Right atrium auricular region (tissue), 2 donors: ENCODE measurements around the gene DCAF12. TPM values are rescaled to one million over a fixed set of nuclear protein-coding genes. Genes with fewer than 3 reads are reported as not detected.

Experiments
- DNase-seq: peaks from one replicate; pipeline ENCODE4 v3.0.0-alpha.2; 2019; ENCODE audit warnings: low spot score
- H3K27ac ChIP-seq, 2 donors: fragments of 200-600 bp; sonication (generic); 1 replicate in 1 of 2; 2 replicates in 1 of 2; pipeline ENCODE4 v1.5.1; 2016 to 2019
- H3K27me3 ChIP-seq, 2 donors: fragments of 200-600 bp; sonication (generic); one replicate each; pipeline versions ENCODE4 v1.5.1 to v1.6.0; 2017 to 2019
- H3K36me3 ChIP-seq: fragments of 200-600 bp; sonication (generic); one replicate; pipeline ENCODE4 v1.5.1; 2016
- H3K4me1 ChIP-seq, 2 donors: fragments of 200-600 bp; sonication (generic); one replicate each; pipeline versions ENCODE4 v1.5.1 to v1.6.0; 2017 to 2019
- H3K4me3 ChIP-seq, 2 donors: fragments of 200-600 bp; sonication (generic); 1 replicate in 1 of 2; 2 replicates in 1 of 2; pipeline ENCODE4 v1.5.1; 2017 to 2019; ENCODE audit warnings: mild to moderate bottlenecking in 1 of 2, moderate library complexity in 1 of 2
- H3K9me3 ChIP-seq, 2 donors: fragments of 200-600 bp; sonication (generic); one replicate each; pipeline ENCODE4 v1.5.1; 2019
- total RNA-seq, 2 donors: library from RNA; depleted of rRNA; stranded (reverse); fragments of >200 nt; gene quantifications; one replicate each; pipeline ENCODE4 v1.1.0, GENCODE V29; 2016
- TF ChIP-seq, protein P1 (sequence below), 2 donors: fragments of 200-600 bp; sonication (generic); IDR thresholded peaks; one replicate each; pipeline ENCODE4 v1.5.1; 2019; ENCODE audit warnings: antibody characterized with exemption in 2 of 2

Gene DCAF12
- total RNA-seq, 2 donors from 2014 or later, result 20.4 to 20.6 TPM

GRCh38 chr9:34072868-34073590 lies 53.5 kb downstream of the DCAF12 start:
- no peaks in the 10 kb centered on the region for H3K9me3 ChIP-seq
- no peak for DNase-seq
- TF ChIP-seq, protein P1, sequence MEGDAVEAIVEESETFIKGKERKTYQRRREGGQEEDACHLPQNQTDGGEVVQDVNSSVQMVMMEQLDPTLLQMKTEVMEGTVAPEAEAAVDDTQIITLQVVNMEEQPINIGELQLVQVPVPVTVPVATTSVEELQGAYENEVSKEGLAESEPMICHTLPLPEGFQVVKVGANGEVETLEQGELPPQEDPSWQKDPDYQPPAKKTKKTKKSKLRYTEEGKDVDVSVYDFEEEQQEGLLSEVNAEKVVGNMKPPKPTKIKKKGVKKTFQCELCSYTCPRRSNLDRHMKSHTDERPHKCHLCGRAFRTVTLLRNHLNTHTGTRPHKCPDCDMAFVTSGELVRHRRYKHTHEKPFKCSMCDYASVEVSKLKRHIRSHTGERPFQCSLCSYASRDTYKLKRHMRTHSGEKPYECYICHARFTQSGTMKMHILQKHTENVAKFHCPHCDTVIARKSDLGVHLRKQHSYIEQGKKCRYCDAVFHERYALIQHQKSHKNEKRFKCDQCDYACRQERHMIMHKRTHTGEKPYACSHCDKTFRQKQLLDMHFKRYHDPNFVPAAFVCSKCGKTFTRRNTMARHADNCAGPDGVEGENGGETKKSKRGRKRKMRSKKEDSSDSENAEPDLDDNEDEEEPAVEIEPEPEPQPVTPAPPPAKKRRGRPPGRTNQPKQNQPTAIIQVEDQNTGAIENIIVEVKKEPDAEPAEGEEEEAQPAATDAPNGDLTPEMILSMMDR (IDR thresholded peaks at IDR 0.05), result no peak
- H3K4me1 ChIP-seq, result peaks cover 0 to 6% of the 10 kb centered on the region in 2 donors
- H3K27me3 ChIP-seq, result no peaks in the 10 kb centered on the region
- H3K27ac ChIP-seq, result no peak overlapping the region
- H3K36me3 ChIP-seq, result no peaks in the 10 kb centered on the region
- no peak overlapping the region for H3K4me3 ChIP-seq

DNA sequence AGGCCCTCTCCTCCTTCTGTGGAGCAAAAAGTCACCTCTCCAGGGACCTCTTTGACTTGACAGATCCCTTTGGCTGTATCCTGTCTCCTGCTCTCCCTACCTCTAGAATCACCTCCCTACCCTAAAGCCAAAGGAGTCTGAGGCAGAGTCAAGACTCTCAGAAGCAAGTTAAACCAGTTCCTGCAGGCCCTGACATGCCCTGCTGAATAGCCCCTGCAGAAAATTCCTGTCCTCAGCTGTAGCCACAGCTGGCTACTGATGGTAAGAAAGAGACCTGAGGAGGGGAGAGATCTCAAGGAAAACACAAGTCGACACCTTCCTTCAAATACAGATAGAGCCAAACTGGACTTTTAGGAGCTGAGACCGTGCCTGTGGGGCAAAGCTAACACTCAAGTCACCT lies 54.1 kb downstream of the DCAF12 start:
- Histone ChIP-seq H3K9me3 (no peaks in the 10 kb centered on the region), H3K36me3 (no peaks in the 10 kb centered on the region), H3K27ac (no peak overlapping the region), H3K4me3 (no peak overlapping the region), H3K4me1 (peaks cover 0 to 6% of the 10 kb centered on the region in 2 donors), H3K27me3 (no peaks in the 10 kb centered on the region)
- TF ChIP-seq, protein P1 (IDR thresholded peaks at IDR 0.05), result no peak
- no peak for DNase-seq

DNA sequence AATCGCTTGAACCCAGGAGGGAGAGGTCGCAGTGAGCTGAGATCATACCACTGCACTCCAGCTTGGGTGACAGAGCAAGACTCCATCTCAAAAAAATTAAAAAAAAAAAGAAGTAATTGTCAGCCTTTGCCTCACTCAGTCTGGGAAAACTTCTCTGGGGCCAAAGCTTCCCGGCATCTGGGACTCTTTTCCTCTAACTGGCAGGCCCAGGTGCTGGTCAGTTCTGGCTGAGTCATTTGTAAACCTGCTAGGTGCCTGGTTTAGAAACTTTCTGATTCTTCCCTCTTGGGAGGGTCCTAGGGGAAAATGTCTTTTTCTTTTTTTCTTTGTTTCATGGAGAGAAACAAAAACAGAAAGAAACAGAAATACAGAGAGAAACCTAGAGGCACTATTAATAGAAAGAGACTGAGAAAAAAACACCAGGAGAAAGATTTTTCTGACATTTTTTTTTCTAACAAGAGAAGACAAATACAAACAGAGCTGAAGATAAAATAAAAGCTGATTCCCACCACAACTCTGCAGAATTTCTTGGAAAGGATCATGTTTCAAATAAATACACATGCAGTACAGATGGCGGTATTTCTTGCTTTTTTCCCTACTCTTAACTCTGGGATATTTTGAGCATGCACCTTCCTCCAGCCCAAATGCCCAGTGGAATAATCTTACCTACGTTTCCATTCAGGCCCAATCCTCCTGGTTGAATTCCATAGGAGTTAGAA lies 55.7 kb downstream of the DCAF12 start:
- H3K27me3 ChIP-seq, result no peaks in the 10 kb centered on the region
- TF ChIP-seq, protein P1 (IDR thresholded peaks at IDR 0.05), result no peak
- peaks cover 0 to 6% of the 10 kb centered on the region in 2 donors for H3K4me1 ChIP-seq
- no peak overlapping the region for H3K4me3 ChIP-seq
- no peaks in the 10 kb centered on the region for H3K9me3 ChIP-seq
- DNase-seq, result no peak
- H3K27ac ChIP-seq, result no peak overlapping the region
- H3K36me3 ChIP-seq, result no peaks in the 10 kb centered on the region

DNA sequence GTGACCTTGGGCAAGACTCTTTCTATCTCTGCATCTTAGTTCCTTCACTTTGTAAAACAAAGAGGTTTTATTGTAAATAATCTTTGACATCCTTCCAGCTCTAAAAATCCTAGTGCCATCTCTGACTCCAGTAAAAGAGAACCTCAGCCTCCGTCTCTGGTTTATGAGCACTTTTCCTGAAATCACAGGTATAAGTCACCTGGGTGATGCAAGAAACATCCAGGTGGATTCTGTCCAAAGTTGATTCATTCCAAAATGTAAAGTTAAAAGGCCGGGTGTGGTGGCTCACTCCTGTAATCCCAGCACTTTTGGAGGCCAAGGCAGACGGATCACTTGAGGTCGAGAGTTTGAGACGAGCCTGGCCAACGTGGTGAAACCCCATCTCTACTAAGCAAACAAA lies 56.7 kb downstream of the DCAF12 start:
- no peak for DNase-seq
- TF ChIP-seq, protein P1 (IDR thresholded peaks at IDR 0.05), result no peak
- peaks cover 0 to 6% of the 10 kb centered on the region in 2 donors for H3K4me1 ChIP-seq
- H3K4me3 ChIP-seq, result no peak overlapping the region
- no peaks in the 10 kb centered on the region for H3K27me3 ChIP-seq
- no peak overlapping the region for H3K27ac ChIP-seq
- H3K36me3 ChIP-seq, result no peaks in the 10 kb centered on the region
- H3K9me3 ChIP-seq, result no peaks in the 10 kb centered on the region

DNA sequence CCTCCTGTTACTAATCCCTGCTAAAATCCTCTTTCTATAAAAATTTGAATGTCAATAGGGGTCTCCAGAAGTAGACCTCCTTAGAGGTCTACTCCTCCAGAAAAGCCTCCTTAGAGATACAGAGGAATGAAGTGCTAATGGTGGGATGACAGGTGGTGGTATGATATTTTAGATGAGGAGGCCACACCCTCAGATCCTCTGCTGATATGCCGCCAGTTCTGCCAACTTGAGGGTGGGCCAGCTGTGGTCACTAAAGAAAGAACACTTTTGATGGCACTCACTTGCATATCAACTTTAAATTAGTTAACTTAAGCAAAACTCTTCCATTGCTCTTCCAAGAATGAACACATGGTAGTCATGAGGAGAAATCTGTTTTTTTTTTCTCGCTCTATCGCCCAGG lies 61.0 kb downstream of the DCAF12 start:
- no peaks in the 10 kb centered on the region for H3K27me3 ChIP-seq
- no peaks in the 10 kb centered on the region for H3K36me3 ChIP-seq
- no peaks in the 10 kb centered on the region for H3K9me3 ChIP-seq
- no peaks in the 10 kb centered on the region for H3K4me1 ChIP-seq
- no peak overlapping the region for H3K4me3 ChIP-seq
- TF ChIP-seq, protein P1 (IDR thresholded peaks at IDR 0.05), result no peak
- H3K27ac ChIP-seq, result no peak overlapping the region
- no peak for DNase-seq
